ENCODE data around the gene RFFL.

DNA sequence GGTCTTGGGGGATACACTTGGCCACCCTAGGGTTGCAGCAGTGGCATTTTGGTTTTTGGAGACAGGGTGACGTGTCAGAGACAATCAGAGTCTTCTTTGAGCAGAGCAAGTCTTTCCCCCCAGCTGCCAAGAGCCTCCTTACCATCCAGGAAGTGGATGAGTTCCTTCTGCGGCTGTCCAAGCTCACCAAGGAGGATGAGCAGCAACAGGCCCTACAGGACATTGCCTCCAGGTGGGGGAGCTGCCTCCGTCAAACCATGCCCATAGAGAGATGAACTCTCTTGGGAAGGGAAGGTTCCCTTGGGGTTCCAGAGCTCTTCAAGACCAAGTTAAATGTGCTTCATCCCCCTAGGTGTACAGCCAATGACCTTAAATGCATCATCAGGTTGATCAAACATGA lies 71.9 kb downstream of the RFFL start:
- TF ChIP-seq, protein P1, sequence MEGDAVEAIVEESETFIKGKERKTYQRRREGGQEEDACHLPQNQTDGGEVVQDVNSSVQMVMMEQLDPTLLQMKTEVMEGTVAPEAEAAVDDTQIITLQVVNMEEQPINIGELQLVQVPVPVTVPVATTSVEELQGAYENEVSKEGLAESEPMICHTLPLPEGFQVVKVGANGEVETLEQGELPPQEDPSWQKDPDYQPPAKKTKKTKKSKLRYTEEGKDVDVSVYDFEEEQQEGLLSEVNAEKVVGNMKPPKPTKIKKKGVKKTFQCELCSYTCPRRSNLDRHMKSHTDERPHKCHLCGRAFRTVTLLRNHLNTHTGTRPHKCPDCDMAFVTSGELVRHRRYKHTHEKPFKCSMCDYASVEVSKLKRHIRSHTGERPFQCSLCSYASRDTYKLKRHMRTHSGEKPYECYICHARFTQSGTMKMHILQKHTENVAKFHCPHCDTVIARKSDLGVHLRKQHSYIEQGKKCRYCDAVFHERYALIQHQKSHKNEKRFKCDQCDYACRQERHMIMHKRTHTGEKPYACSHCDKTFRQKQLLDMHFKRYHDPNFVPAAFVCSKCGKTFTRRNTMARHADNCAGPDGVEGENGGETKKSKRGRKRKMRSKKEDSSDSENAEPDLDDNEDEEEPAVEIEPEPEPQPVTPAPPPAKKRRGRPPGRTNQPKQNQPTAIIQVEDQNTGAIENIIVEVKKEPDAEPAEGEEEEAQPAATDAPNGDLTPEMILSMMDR (conservative IDR thresholded peaks at IDR 0.05 in 1 of 2, IDR thresholded peaks at IDR 0.05 in 1 of 2; ENCODE audit: extremely low read depth in 1 of 2, insufficient read depth in 1 of 2, low read depth in 1 of 2, low read length in 2 of 2) = no peak
- TF ChIP-seq EZH2 (IDR thresholded peaks at IDR 0.05; ENCODE audit: borderline replicate concordance, low read length) = no peak
